Activated B cell treated with CpG ODN at 0.5 μM for 24 hours (primary cell): ENCODE measurements around the gene NR6A1. TPM values are rescaled to one million over a fixed set of nuclear protein-coding genes. Genes with fewer than 3 reads are reported as not detected.

Experiments used
- ATAC-seq: fragments of 200-7000 bp; cut with Tn5 transposase; one replicate; pipeline ENCODE4 v1.10.0; 2021; ENCODE audit warnings: low read depth, mild to moderate bottlenecking, moderate library complexity
- CTCF ChIA-PET: fragments of 350-600 bp; sonication (Branson Sonifier 250); formaldehyde crosslinking; loops from one replicate; lab custom pipeline; 2021; ENCODE audit warnings: antibody characterized with exemption; lab: Charles Lee
- POLR2A ChIA-PET: fragments of 350-600 bp; sonication (Branson Sonifier 250); formaldehyde crosslinking; loops from one replicate; lab custom pipeline; 2021; ENCODE audit warnings: antibody characterized with exemption; lab: Charles Lee
- DNase-seq: peaks from one replicate; pipeline ENCODE4 v3.0.0; 2022
- H3K27ac Mint-ChIP-seq: one replicate; pipeline ENCODE4 v1.8.0; 2020; ENCODE audit warnings: mixed read lengths
- H3K27me3 Mint-ChIP-seq: one replicate; pipeline ENCODE4 v1.8.0; 2021; ENCODE audit warnings: mixed read lengths
- H3K36me3 Mint-ChIP-seq: one replicate; pipeline ENCODE4 v1.8.0; 2021; ENCODE audit warnings: low read depth, mixed read lengths
- H3K4me1 Mint-ChIP-seq: one replicate; pipeline ENCODE4 v1.8.0; 2021; ENCODE audit warnings: mixed read lengths
- H3K4me3 Mint-ChIP-seq: one replicate; pipeline ENCODE4 v1.8.0; 2020; ENCODE audit warnings: mild to moderate bottlenecking, mixed read lengths
- H3K9me3 Mint-ChIP-seq: one replicate; pipeline ENCODE4 v1.8.0; 2020; ENCODE audit warnings: mixed read lengths
- intact Hi-C: fragments of 100-400 bp; cut with micrococcal nuclease; formaldehyde crosslinking; loops from one replicate; pipeline ENCODE4 v1.15.1; 2024
- total RNA-seq: library from RNA; stranded (reverse); gene quantifications from 2 replicates; pipeline ENCODE4 v1.2.3, GENCODE V29; 2022
- TF ChIP-seq, protein P1 (sequence below): fragments of 200-600 bp; IDR thresholded peaks from one replicate; pipeline ENCODE4 v1.8.0; 2022; ENCODE audit warnings: antibody characterized with exemption, mild to moderate bottlenecking

NR6A1 gene
- total RNA-seq, 1 donor from 2014 or later = 3.1 TPM

DNA sequence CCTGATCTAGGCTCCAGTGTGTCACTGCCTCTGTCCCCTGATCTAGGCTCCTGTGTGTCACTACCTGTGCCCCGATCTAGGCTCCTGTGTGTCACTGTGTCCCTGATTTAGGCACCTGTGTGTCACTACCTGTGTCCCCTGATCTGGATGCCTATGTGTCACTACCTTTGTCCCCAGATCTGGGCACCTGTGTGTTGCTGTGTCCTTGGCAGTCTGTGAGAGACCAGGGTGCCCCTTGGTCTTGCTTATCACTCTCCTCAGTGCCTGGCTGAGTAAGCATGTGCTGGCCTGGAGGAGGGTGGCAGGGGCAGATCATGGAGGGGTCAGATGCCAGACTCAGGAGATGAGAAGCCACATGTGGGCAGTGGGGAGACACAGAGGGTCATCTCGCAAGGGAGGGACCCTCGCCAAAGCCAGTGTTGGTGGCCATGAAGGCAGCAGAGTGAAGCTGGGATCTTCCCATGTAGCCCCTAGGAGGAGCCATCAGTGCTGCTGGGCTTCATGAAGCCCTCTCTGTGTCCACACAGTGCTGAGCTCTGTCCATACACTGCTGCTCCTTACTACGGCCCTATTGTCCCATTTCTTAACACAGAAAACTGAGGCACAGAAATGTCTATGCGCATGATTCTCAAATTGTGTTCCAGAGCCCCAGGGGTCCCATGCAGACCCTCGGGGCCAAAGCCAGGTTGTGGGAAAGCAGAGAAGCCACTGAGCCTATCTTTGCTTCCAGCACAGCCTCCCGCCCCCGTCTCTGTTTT is 21.3 kb upstream of the NR6A1 start:
- peaks cover 15% of the 10 kb centered on the region for H3K4me1 Mint-ChIP-seq
- no peaks in the 10 kb centered on the region for H3K36me3 Mint-ChIP-seq
- ChIA-PET CTCF (no interaction called here), POLR2A (no interaction called here)
- no peaks in the 10 kb centered on the region for H3K9me3 Mint-ChIP-seq
- no peak overlapping the region for H3K27ac Mint-ChIP-seq
- TF ChIP-seq, protein P1, sequence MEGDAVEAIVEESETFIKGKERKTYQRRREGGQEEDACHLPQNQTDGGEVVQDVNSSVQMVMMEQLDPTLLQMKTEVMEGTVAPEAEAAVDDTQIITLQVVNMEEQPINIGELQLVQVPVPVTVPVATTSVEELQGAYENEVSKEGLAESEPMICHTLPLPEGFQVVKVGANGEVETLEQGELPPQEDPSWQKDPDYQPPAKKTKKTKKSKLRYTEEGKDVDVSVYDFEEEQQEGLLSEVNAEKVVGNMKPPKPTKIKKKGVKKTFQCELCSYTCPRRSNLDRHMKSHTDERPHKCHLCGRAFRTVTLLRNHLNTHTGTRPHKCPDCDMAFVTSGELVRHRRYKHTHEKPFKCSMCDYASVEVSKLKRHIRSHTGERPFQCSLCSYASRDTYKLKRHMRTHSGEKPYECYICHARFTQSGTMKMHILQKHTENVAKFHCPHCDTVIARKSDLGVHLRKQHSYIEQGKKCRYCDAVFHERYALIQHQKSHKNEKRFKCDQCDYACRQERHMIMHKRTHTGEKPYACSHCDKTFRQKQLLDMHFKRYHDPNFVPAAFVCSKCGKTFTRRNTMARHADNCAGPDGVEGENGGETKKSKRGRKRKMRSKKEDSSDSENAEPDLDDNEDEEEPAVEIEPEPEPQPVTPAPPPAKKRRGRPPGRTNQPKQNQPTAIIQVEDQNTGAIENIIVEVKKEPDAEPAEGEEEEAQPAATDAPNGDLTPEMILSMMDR = no peak
- H3K27me3 Mint-ChIP-seq = no peaks in the 10 kb centered on the region
- DNase-seq (no peak), ATAC-seq (no peak)
- intact Hi-C loops = no loop called here
- no peak overlapping the region for H3K4me3 Mint-ChIP-seq

DNA sequence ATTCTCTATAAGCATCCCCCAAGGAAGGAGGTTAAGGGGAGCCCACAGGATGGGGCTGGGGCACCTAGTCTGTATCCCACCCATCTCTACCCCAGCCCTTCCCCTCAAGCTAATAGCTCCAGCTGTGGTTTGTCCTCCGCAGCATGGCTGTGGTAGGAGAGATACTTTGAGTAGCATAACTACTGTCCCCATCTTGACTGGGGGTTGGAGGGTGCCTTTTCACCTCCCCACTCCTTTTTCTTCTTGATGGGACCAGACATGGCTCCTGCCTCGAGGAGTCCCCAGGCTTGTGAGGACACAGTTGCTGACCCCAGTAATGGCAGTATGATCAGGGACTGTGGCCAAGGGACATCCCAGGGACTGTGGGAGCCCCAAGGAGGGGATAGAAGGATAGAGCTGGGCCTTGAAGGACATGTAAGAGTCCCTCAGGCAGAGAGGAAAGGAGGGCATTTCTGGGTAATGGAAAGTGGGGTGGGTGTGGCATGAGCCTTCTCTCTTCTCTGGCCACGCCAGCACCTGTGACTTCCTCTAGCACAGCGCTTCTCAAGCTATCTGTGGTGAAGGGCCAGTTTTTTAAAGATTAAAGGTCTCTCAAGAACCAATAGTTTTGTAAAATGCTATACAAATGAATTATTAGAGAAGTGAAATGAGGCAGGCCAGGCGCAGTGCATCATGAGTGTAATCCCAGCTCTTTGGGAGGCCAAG is 19.8 kb upstream of the NR6A1 start:
- no peak for DNase-seq
- Mint-ChIP-seq H3K27ac (no peak overlapping the region), H3K4me3 (no peak overlapping the region), H3K27me3 (no peaks in the 10 kb centered on the region), H3K9me3 (no peaks in the 10 kb centered on the region), H3K4me1 (peaks cover 15% of the 10 kb centered on the region), H3K36me3 (no peaks in the 10 kb centered on the region)
- CTCF ChIA-PET = no interaction called here
- intact Hi-C loops = no loop called here
- POLR2A ChIA-PET = interaction anchor here (0.5 to 0.7 kb wide), 2 partner anchors 71 to 1535 kb away, joined by 3 to 10 read pairs; partner anchors contain the start of genes ARPC5L and RPL35
- TF ChIP-seq, protein P1 = no peak
- peak; percentile 37 for ATAC-seq

- H3K27me3 Mint-ChIP-seq = no peaks in the 10 kb centered on the region
- intact Hi-C loops = no loop called here
- POLR2A ChIA-PET = no interaction called here
- no peak for DNase-seq
- H3K9me3 Mint-ChIP-seq = no peaks in the 10 kb centered on the region
- peaks cover 15% of the 10 kb centered on the region for H3K4me1 Mint-ChIP-seq
- H3K36me3 Mint-ChIP-seq = no peaks in the 10 kb centered on the region
- H3K4me3 Mint-ChIP-seq = no peak overlapping the region
- TF ChIP-seq, protein P1 = no peak
- CTCF ChIA-PET = no interaction called here
- no peak overlapping the region for H3K27ac Mint-ChIP-seq
- no peak for ATAC-seq
These were observed 19.2 kb upstream of the NR6A1 start for GRCh38 chr9:124790301-124790700.

DNA sequence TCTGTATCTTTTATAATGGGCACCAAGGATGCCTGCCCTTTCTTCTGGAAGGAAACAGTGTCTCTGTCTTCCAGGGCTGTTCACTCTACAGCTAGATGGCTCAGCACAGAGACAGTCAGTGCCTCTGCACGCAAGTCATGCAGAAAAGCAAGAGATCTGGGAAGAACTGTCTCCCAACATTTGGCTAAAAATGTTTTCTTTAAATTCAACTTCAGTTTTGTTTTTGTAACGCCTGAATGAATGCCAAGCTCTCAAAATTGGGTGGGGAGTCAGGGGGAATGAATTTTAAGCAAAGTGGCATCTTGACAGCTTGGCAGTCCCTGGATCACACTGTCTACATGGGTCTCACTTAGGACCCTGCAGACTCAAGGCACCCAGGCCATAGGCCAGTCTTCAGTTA is 18.4 kb upstream of the NR6A1 start:
- ATAC-seq = no peak
- CTCF ChIA-PET = interaction anchor here (1.5 kb wide), 1 partner anchor 11 kb away, joined by 3 read pairs; no protein-coding TSS in a partner anchor
- H3K4me3 Mint-ChIP-seq = no peak overlapping the region
- no peaks in the 10 kb centered on the region for H3K9me3 Mint-ChIP-seq
- POLR2A ChIA-PET = interaction anchor here (1.0 kb wide), 1 partner anchor 11 kb away, joined by 3 read pairs; no protein-coding TSS in a partner anchor
- TF ChIP-seq, protein P1 = no peak
- peaks cover 15% of the 10 kb centered on the region for H3K4me1 Mint-ChIP-seq
- intact Hi-C loops = no loop called here
- no peaks in the 10 kb centered on the region for H3K27me3 Mint-ChIP-seq
- DNase-seq = no peak
- no peak overlapping the region for H3K27ac Mint-ChIP-seq
- H3K36me3 Mint-ChIP-seq = no peaks in the 10 kb centered on the region

- CTCF ChIA-PET = interaction anchor here (1.5 kb wide), 1 partner anchor 12 kb away, joined by 3 read pairs; no protein-coding TSS in a partner anchor
- H3K36me3 Mint-ChIP-seq = no peaks in the 10 kb centered on the region
- POLR2A ChIA-PET = no interaction called here
- peaks cover 15% of the 10 kb centered on the region for H3K4me1 Mint-ChIP-seq
- no peaks in the 10 kb centered on the region for H3K9me3 Mint-ChIP-seq
- no peaks in the 10 kb centered on the region for H3K27me3 Mint-ChIP-seq
- ATAC-seq (no peak), DNase-seq (no peak)
- no peak overlapping the region for H3K4me3 Mint-ChIP-seq
- no peak overlapping the region for H3K27ac Mint-ChIP-seq
- TF ChIP-seq, protein P1 = no peak
- intact Hi-C loops = no loop called here
These were observed 17.6 kb upstream of the NR6A1 start for GRCh38 chr9:124788542-124789217.
